Measurements from ENCODE around the gene PUS7.

DNA sequence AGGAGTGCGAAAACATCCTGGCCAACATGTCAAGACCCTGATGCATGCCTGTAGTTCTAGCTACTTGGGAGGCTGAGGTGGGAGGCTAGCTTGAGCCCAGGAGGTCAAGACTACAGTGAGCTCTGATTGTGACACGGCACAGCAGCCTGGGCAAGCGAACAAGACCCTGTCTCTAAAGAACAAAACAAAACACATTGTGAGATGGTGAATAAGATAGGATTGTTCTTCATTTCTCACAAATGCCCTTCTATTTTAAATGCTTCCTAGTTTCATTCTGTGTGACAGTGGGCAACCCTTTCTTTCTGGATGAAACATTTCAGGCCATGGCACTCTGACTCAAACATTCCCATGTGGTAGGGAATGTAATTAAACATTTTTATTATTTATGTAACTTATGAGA, 45.8 kb upstream of the PUS7 start:
- TF ChIP-seq, protein P1, sequence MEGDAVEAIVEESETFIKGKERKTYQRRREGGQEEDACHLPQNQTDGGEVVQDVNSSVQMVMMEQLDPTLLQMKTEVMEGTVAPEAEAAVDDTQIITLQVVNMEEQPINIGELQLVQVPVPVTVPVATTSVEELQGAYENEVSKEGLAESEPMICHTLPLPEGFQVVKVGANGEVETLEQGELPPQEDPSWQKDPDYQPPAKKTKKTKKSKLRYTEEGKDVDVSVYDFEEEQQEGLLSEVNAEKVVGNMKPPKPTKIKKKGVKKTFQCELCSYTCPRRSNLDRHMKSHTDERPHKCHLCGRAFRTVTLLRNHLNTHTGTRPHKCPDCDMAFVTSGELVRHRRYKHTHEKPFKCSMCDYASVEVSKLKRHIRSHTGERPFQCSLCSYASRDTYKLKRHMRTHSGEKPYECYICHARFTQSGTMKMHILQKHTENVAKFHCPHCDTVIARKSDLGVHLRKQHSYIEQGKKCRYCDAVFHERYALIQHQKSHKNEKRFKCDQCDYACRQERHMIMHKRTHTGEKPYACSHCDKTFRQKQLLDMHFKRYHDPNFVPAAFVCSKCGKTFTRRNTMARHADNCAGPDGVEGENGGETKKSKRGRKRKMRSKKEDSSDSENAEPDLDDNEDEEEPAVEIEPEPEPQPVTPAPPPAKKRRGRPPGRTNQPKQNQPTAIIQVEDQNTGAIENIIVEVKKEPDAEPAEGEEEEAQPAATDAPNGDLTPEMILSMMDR (IDR thresholded peaks at IDR 0.05): no peak
- TF ChIP-seq EP300 (IDR thresholded peaks at IDR 0.05): no peak

Data from stomach (tissue), 4 donors.